Esophagus muscularis mucosa (tissue), 4 donors: Measurements from ENCODE around the gene HPCA.

Experiments used
- EP300 ChIP-seq: sonication (generic); formaldehyde crosslinking; IDR thresholded peaks from one replicate; pipeline ENCODE4 v1.6.1; 2017; ENCODE audit warnings: antibody characterized with exemption
- POLR2A ChIP-seq: fragments of 450-650 bp; IDR thresholded peaks from one replicate; pipeline ENCODE4 v1.6.1; 2017; ENCODE audit warnings: antibody characterized with exemption, moderate library complexity, mild to moderate bottlenecking, low read depth
- POLR2AphosphoS5 ChIP-seq, 2 donors: sonication (generic); formaldehyde crosslinking; IDR thresholded peaks; one replicate each; pipeline ENCODE4 v1.6.1; 2017; ENCODE audit warnings: antibody characterized with exemption in 2 of 2
- TF ChIP-seq, protein P1 (sequence below), 3 experiments: fragments of 200-600 bp in 2 of 3; fragments of 450-650 bp in 1 of 3; sonication (generic) in 2 of 3; IDR thresholded peaks; one replicate each; pipeline ENCODE4 v1.5.1; 2017 to 2019; ENCODE audit warnings: antibody characterized with exemption in 3 of 3, mild to moderate bottlenecking in 2 of 3, moderate library complexity in 1 of 3

GRCh38 chr1:32869923-32870614 lies 16.2 kb upstream of the HPCA start:
- TF ChIP-seq POLR2AphosphoS5 (IDR thresholded peaks at IDR 0.05): no peak
- no peak for TF ChIP-seq POLR2A
- TF ChIP-seq, protein P1, sequence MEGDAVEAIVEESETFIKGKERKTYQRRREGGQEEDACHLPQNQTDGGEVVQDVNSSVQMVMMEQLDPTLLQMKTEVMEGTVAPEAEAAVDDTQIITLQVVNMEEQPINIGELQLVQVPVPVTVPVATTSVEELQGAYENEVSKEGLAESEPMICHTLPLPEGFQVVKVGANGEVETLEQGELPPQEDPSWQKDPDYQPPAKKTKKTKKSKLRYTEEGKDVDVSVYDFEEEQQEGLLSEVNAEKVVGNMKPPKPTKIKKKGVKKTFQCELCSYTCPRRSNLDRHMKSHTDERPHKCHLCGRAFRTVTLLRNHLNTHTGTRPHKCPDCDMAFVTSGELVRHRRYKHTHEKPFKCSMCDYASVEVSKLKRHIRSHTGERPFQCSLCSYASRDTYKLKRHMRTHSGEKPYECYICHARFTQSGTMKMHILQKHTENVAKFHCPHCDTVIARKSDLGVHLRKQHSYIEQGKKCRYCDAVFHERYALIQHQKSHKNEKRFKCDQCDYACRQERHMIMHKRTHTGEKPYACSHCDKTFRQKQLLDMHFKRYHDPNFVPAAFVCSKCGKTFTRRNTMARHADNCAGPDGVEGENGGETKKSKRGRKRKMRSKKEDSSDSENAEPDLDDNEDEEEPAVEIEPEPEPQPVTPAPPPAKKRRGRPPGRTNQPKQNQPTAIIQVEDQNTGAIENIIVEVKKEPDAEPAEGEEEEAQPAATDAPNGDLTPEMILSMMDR (IDR thresholded peaks at IDR 0.05): no peak
- no peak for TF ChIP-seq EP300
